Heart right ventricle (tissue), 16 donors: Measurements from ENCODE around the gene SFXN3. TPM values are rescaled to one million over a fixed set of nuclear protein-coding genes. Genes with fewer than 3 reads are reported as not detected.

Source experiments
- ATAC-seq, 8 donors: fragments of 200-7000 bp; cut with Tn5 transposase; one replicate each; pipeline ENCODE4 v1.9.1; 2020; ENCODE audit warnings: mild to moderate bottlenecking in 8 of 8, moderate library complexity in 8 of 8, moderate number of reproducible peaks in 1 of 8
- DNase-seq, 2 donors: peaks; one replicate each; pipeline ENCODE4 v3.0.0-alpha.2; 2020
- H3K27ac ChIP-seq, 10 donors: fragments of 200-600 bp; sonication (generic) in 2 of 10; one replicate each; pipeline versions ENCODE4 v1.5.0 to v1.8.0; 2020 to 2022; ENCODE audit warnings: mild to moderate bottlenecking in 3 of 10
- H3K27me3 ChIP-seq, 7 donors: fragments of 200-600 bp; one replicate each; pipeline ENCODE4 v1.8.0; 2021 to 2022; ENCODE audit warnings: mild to moderate bottlenecking in 2 of 7
- H3K36me3 ChIP-seq, 9 donors: fragments of 200-600 bp; sonication (generic) in 1 of 9; one replicate each; pipeline versions ENCODE4 v1.5.0 to v1.8.0; 2020 to 2022; ENCODE audit warnings: mild to moderate bottlenecking in 2 of 9
- H3K4me1 ChIP-seq, 9 donors: fragments of 200-600 bp; sonication (generic) in 1 of 9; one replicate each; pipeline versions ENCODE4 v1.5.0 to v1.8.0; 2020 to 2022; ENCODE audit warnings: mild to moderate bottlenecking in 4 of 9
- H3K4me3 ChIP-seq, 10 donors: fragments of 200-600 bp; sonication (generic) in 2 of 10; one replicate each; pipeline versions ENCODE4 v1.5.0 to v1.8.0; 2020 to 2022; ENCODE audit warnings: mild to moderate bottlenecking in 7 of 10, moderate library complexity in 2 of 10
- H3K9me3 ChIP-seq, 11 donors: fragments of 200-600 bp in 10 of 11; sonication (generic) in 2 of 11; one replicate each; pipeline versions ENCODE4 v1.5.0 to v1.8.0; 2013 to 2022; ENCODE audit warnings: mild to moderate bottlenecking in 2 of 11, control low read depth in 1 of 11, moderate library complexity in 1 of 11
- WGBS, 2 donors: extraction: QIAGEN DNeasy Blood & Tissue Kit; methylation state at CpG; one replicate each; pipeline ENCODE4 v1.1.7; 2013; ENCODE audit warnings: inconsistent platforms in 1 of 2; 5-methylcytosine and 5-hydroxymethylcytosine counted together
- intact Hi-C, 10 donors: fragments of 100-400 bp; cut with DNase I; formaldehyde crosslinking; loops; one replicate each; pipeline versions ENCODE4 v1.11.1 to v1.14.2; 2022
- polyA plus RNA-seq, 2 donors: library from polyadenylated mRNA; stranded (reverse); fragments of 200-250 nt; gene quantifications; one replicate each; pipeline ENCODE4 v1.2.3, GENCODE V29; 2013
- total RNA-seq, 10 donors: library from RNA; stranded (reverse); fragmentation: NEBNext Ultra II Directional in 3 of 10; extraction: Animal tissue kit (Norgen Biotek cat#: 25700) in 3 of 10; gene quantifications; one replicate each; pipeline versions ENCODE4 v1.2.1 to v1.2.4, GENCODE V29; 2021 to 2023
- TF ChIP-seq, protein P1 (sequence below), 9 donors: fragments of 200-600 bp; sonication (generic) in 2 of 9; IDR thresholded peaks; one replicate each; pipeline versions ENCODE4 v1.5.0 to v1.8.0; 2021 to 2022; ENCODE audit warnings: antibody characterized with exemption in 9 of 9, mild to moderate bottlenecking in 5 of 9, moderate library complexity in 1 of 9
- donor health status: Arrhythmogenic right ventricular cardiomyopathy.
- donor health status: ischemic (EF 13 %, LVEDD 7.1; RV severe dilation, severe dysfunction).
- donor health status: healthy with polysubstance abuse.
- donor health status: DM: no; HTN: yes; CAD: no.
- donor health status: DM: no; HTN: no; CAD: no.
- donor health status: ischemic (EF 25% LVEDD 6.9; RV normal size, moderate dysfunction).
- donor health status: ischemic (EF 25% LVEDD 5.7; RV mildly dilated, moderate dysfunction).
- donor health status: healthy.
- donor health status: DM: yes; HTN: yes; CAD: no.
- donor health status: Ischemic cardiomyopathy.
- donor health status: ischemic (EF 35%, LVEDD 5.7; RV mildly dilated, moderate dysfunction).
- donor health status: nonischemic (EF 11% LVEDD 7.7; RV severe dilation, severe dysfunction).
- donor health status: DM: yes; HTN: yes; CAD: no.
- donor health status: PGD.
- donor health status: ischemic (EF 29% LVEDD 5.4; RV normal size, mild dysfunction).
- donor health status: nonischemic (EF 23%, LVEDD 6.1; RV moderate dilation, normal function).

SFXN3 gene
- total and polyA plus RNA-seq, 12 donors, result 8.4 to 25.7 (median 15.4) TPM

GRCh38 chr10:101042667-101043362, 11.8 kb downstream of the SFXN3 start:
- DNase-seq, result peak; percentile 95 to 97
- Histone ChIP-seq H3K36me3 (peaks cover 0 to 25% (median 3%) of the 10 kb centered on the region in 9 donors), H3K27me3 (peaks cover 0 to 28% (median 16%) of the 10 kb centered on the region in 7 donors), H3K4me3 (peak overlapping the region; percentile 21 to 59 (median 53)), H3K9me3 (no peaks in the 10 kb centered on the region), H3K27ac (peak overlapping the region; percentile 47 to 91 (median 84)), H3K4me1 (peaks cover 3 to 28% (median 16%) of the 10 kb centered on the region in 9 donors)
- 4 to 6% methylated on average over 40 of the region's 40 CpGs for WGBS, 2 donors
- TF ChIP-seq, protein P1, sequence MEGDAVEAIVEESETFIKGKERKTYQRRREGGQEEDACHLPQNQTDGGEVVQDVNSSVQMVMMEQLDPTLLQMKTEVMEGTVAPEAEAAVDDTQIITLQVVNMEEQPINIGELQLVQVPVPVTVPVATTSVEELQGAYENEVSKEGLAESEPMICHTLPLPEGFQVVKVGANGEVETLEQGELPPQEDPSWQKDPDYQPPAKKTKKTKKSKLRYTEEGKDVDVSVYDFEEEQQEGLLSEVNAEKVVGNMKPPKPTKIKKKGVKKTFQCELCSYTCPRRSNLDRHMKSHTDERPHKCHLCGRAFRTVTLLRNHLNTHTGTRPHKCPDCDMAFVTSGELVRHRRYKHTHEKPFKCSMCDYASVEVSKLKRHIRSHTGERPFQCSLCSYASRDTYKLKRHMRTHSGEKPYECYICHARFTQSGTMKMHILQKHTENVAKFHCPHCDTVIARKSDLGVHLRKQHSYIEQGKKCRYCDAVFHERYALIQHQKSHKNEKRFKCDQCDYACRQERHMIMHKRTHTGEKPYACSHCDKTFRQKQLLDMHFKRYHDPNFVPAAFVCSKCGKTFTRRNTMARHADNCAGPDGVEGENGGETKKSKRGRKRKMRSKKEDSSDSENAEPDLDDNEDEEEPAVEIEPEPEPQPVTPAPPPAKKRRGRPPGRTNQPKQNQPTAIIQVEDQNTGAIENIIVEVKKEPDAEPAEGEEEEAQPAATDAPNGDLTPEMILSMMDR (IDR thresholded peaks at IDR 0.05), result no peak
- peak; percentile 92 to 97 (median 95) for ATAC-seq
- intact Hi-C loops, result loop anchor here in 5 of 10 donors (1.0 to 10.0 kb wide), 5 partner anchors 18 to 102 kb away; partner anchors contain the start of genes KAZALD1 (in 2 of the 5) and TLX1 (in 1 of the 5)

- Histone ChIP-seq H3K36me3 (peaks cover 0 to 19% (median 0%) of the 10 kb centered on the region in 9 donors), H3K4me3 (peak overlapping the region; percentile 21 to 59 (median 53)), H3K9me3 (no peaks in the 10 kb centered on the region), H3K27me3 (peaks cover 5 to 33% (median 21%) of the 10 kb centered on the region in 7 donors), H3K27ac (peak overlapping the region; percentile 47 to 91 (median 84)), H3K4me1 (peaks cover 3 to 30% (median 16%) of the 10 kb centered on the region in 9 donors)
- ATAC-seq (no peak), DNase-seq (no peak)
- TF ChIP-seq, protein P1 (IDR thresholded peaks at IDR 0.05), result no peak
- intact Hi-C loops, result loop anchor here in 5 of 10 donors (2.0 to 10.0 kb wide), 4 partner anchors 17 to 101 kb away; partner anchors contain the start of genes KAZALD1 (in 2 of the 5) and TLX1 (in 1 of the 5)
- WGBS, 2 donors, result 18 to 27% methylated on average over 2 of the region's 2 CpGs
These were observed 12.3 kb downstream of the SFXN3 start for GRCh38 chr10:101043363-101043707.

- H3K4me1 ChIP-seq, result peaks cover 3 to 32% (median 16%) of the 10 kb centered on the region in 9 donors
- no peak overlapping the region for H3K4me3 ChIP-seq
- H3K36me3 ChIP-seq, result peaks cover 0 to 12% (median 0%) of the 10 kb centered on the region in 9 donors
- DNase-seq, result no peak
- H3K9me3 ChIP-seq, result no peaks in the 10 kb centered on the region
- H3K27me3 ChIP-seq, result peaks cover 12 to 41% (median 29%) of the 10 kb centered on the region in 7 donors
- intact Hi-C loops, result loop anchor here in 4 of 10 donors (5.0 to 10.0 kb wide), 3 partner anchors 91 to 101 kb away; partner anchors contain the start of gene TLX1 (in 1 of the 4)
- H3K27ac ChIP-seq, result no peak overlapping the region
- no peak for ATAC-seq
- TF ChIP-seq, protein P1 (IDR thresholded peaks at IDR 0.05), result no peak
- WGBS, 2 donors, result 83 to 85% methylated on average over 2 of the region's 2 CpGs
These were observed 13.1 kb downstream of the SFXN3 start for GRCh38 chr10:101044117-101044516.

- ATAC-seq (no peak), DNase-seq (no peak)
- peaks cover 12 to 66% (median 50%) of the 10 kb centered on the region in 7 donors for H3K27me3 ChIP-seq
- peaks cover 3 to 33% (median 19%) of the 10 kb centered on the region in 9 donors for H3K4me1 ChIP-seq
- TF ChIP-seq, protein P1 (IDR thresholded peaks at IDR 0.05), result no peak
- no peaks in the 10 kb centered on the region for H3K9me3 ChIP-seq
- 16 to 26% methylated on average over 25 of the region's 25 CpGs for WGBS, 2 donors
- H3K27ac ChIP-seq, result no peak overlapping the region
- intact Hi-C loops, result loop anchor here in 2 of 10 donors (10.0 kb wide), 2 partner anchors 88 to 98 kb away; partner anchors contain the start of gene TLX1 (in 1 of the 2)
- no peak overlapping the region for H3K4me3 ChIP-seq
- H3K36me3 ChIP-seq, result no peaks in the 10 kb centered on the region
These were observed 15.6 kb downstream of the SFXN3 start for GRCh38 chr10:101046332-101047238.
